Thoracic aorta (tissue), 2 donors: ENCODE measurements around the gene CCDC149. TPM values are rescaled to one million over a fixed set of nuclear protein-coding genes. Genes with fewer than 3 reads are reported as not detected.

ENCODE experiments used
- ATAC-seq: fragments of 150-250 bp; one replicate; pipeline ENCODE4 v1.8.0; 2017; ENCODE audit warnings: low read depth; ENCODE audit not compliant: insufficient number of reproducible peaks, low FRiP score
- DNase-seq: peaks from one replicate; pipeline ENCODE4 v3.0.0-alpha.2; 2020; ENCODE audit warnings: low spot score
- H3K27ac ChIP-seq, 2 donors: fragments of 200-600 bp; sonication (generic); 1 replicate in 1 of 2; 2 replicates in 1 of 2; pipeline ENCODE4 v1.5.1; 2016; ENCODE audit warnings: mild to moderate bottlenecking in 2 of 2, moderate library complexity in 2 of 2
- H3K27me3 ChIP-seq: fragments of 200-600 bp; sonication (generic); replicated peaks from 2 replicates; pipeline ENCODE4 v1.6.0; 2016; ENCODE audit warnings: mild to moderate bottlenecking; ENCODE audit not compliant: insufficient read depth
- H3K36me3 ChIP-seq: fragments of 200-600 bp; sonication (generic); one replicate; pipeline ENCODE4 v1.5.1; 2016
- H3K4me1 ChIP-seq, 2 donors: fragments of 200-600 bp; sonication (generic); 1 replicate in 1 of 2; 2 replicates in 1 of 2; pipeline versions ENCODE4 v1.5.1 to v1.6.0; 2016; ENCODE audit warnings: low read depth in 2 of 2, mild to moderate bottlenecking in 1 of 2; ENCODE audit not compliant: control insufficient read depth in 1 of 2
- H3K4me3 ChIP-seq: fragments of 200-600 bp; sonication (generic); 2 replicates; pipeline ENCODE4 v1.5.1; 2016; ENCODE audit warnings: mild to moderate bottlenecking
- H3K9me3 ChIP-seq: fragments of 200-600 bp; sonication (generic); 2 replicates; pipeline ENCODE4 v1.5.1; 2016
- CTCF ChIP-seq: fragments of 200-600 bp; sonication (generic); IDR thresholded peaks from one replicate; pipeline ENCODE4 v1.5.1; 2019; ENCODE audit warnings: antibody characterized with exemption
- total RNA-seq, 2 donors: library from RNA; depleted of rRNA; stranded (reverse); fragments of >200 nt; gene quantifications; one replicate each; pipeline versions ENCODE4 v1.1.0 to v1.2.3, GENCODE V29; 2016

CCDC149 gene
- total RNA-seq, 2 donors from 2014 or later, result 11.8 to 30.1 TPM

GRCh38 chr4:24777536-24778463, 135.0 kb downstream of the CCDC149 start:
- DNase-seq (no peak), ATAC-seq (no peak)
- no peak overlapping the region for H3K4me3 ChIP-seq
- H3K27me3 ChIP-seq, result no peaks in the 10 kb centered on the region
- H3K4me1 ChIP-seq, result peaks cover 32 to 54% of the 10 kb centered on the region in 2 donors
- H3K36me3 ChIP-seq, result no peaks in the 10 kb centered on the region
- peak overlapping the region; percentile 7 to 73 for H3K27ac ChIP-seq
- TF ChIP-seq CTCF, result no peak
- H3K9me3 ChIP-seq, result no peaks in the 10 kb centered on the region

DNA sequence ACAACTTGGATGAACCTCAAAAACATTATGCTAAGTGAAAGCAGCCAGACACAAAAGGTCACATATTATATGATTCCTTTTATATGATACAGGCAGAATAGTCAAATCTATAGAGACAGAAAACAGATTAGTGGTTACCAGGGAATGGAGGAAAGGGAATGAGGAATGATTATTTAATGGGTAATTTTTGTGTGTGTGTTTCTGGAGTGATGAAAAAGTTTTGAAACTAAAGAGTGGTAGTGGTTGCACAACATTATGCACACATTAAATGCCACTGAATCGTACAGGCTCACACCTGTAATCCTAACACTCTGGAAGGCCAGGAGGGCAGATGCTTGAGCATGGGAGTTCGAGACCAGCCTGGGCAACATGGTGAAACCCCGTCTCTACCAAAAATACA, 137.1 kb downstream of the CCDC149 start:
- H3K27ac ChIP-seq, result no peak overlapping the region
- no peak overlapping the region for H3K4me3 ChIP-seq
- no peaks in the 10 kb centered on the region for H3K27me3 ChIP-seq
- TF ChIP-seq CTCF, result no peak
- ATAC-seq, result no peak
- H3K36me3 ChIP-seq, result no peaks in the 10 kb centered on the region
- no peaks in the 10 kb centered on the region for H3K9me3 ChIP-seq
- H3K4me1 ChIP-seq, result peaks cover 23 to 33% of the 10 kb centered on the region in 2 donors
- no peak for DNase-seq

GRCh38 chr4:24775032-24775605, 137.7 kb downstream of the CCDC149 start:
- no peak for TF ChIP-seq CTCF
- Histone ChIP-seq H3K4me1 (peaks cover 17 to 27% of the 10 kb centered on the region in 2 donors), H3K36me3 (no peaks in the 10 kb centered on the region), H3K27me3 (no peaks in the 10 kb centered on the region), H3K4me3 (no peak overlapping the region), H3K9me3 (no peaks in the 10 kb centered on the region), H3K27ac (no peak overlapping the region)
- ATAC-seq (no peak), DNase-seq (no peak)

DNA sequence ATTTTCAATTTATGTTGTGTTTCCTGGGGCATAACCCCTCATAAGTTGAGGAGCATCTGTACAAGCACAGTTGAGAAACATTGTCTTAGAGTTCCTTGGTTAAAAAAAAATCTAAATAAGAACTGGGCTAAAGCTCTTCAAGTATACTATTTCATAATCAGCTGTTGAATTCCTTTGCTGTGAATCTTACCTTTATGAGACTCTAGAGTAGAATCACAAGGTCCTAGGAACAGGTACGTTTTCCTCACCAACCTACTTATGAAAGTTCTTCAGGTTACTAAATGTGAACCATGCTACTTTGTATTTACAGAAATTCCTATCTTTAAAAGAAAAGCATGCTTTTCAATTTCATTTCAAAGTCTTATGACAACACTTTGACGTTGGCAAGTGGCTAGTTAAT, 138.4 kb downstream of the CCDC149 start:
- Histone ChIP-seq H3K4me3 (no peak overlapping the region), H3K4me1 (peaks cover 13 to 20% of the 10 kb centered on the region in 2 donors), H3K9me3 (no peaks in the 10 kb centered on the region), H3K27me3 (no peaks in the 10 kb centered on the region), H3K27ac (no peak overlapping the region), H3K36me3 (no peaks in the 10 kb centered on the region)
- ATAC-seq, result no peak
- no peak for DNase-seq
- TF ChIP-seq CTCF, result no peak

GRCh38 chr4:24772952-24773351, 139.9 kb downstream of the CCDC149 start:
- no peaks in the 10 kb centered on the region for H3K27me3 ChIP-seq
- H3K36me3 ChIP-seq, result no peaks in the 10 kb centered on the region
- no peak overlapping the region for H3K27ac ChIP-seq
- H3K4me3 ChIP-seq, result no peak overlapping the region
- H3K9me3 ChIP-seq, result no peaks in the 10 kb centered on the region
- H3K4me1 ChIP-seq, result peaks cover 5% of the 10 kb centered on the region in 2 donors
- ATAC-seq (no peak), DNase-seq (no peak)
- TF ChIP-seq CTCF, result no peak
